Hematopoietic multipotent progenitor cell (in vitro differentiated cells): ENCODE data around the gene MAN2A2. TPM values are rescaled to one million over a fixed set of nuclear protein-coding genes. Genes with fewer than 3 reads are reported as not detected.
A peak's percentile ranks its signal among the peaks of the same experiment; 100 is the strongest.
"Not testable (repeated sequence)": the region's sequence is repeated elsewhere in the genome, so short reads cannot be mapped to it uniquely, and the experiment has no call there.

Source experiments
- DNase-seq, 3 donors: peaks; one replicate each; pipeline ENCODE4 v3.0.0-alpha.2; 2011 to 2015; ENCODE audit warnings: low read depth in 2 of 3, low spot score in 2 of 3
- total RNA-seq: library from RNA; depleted of rRNA; stranded (reverse); fragments of >200 nt; gene quantifications from one replicate; pipeline ENCODE4 v1.2.3, GENCODE V29; 2012

MAN2A2 gene
- total RNA-seq, 1 donor = 224 TPM

DNA sequence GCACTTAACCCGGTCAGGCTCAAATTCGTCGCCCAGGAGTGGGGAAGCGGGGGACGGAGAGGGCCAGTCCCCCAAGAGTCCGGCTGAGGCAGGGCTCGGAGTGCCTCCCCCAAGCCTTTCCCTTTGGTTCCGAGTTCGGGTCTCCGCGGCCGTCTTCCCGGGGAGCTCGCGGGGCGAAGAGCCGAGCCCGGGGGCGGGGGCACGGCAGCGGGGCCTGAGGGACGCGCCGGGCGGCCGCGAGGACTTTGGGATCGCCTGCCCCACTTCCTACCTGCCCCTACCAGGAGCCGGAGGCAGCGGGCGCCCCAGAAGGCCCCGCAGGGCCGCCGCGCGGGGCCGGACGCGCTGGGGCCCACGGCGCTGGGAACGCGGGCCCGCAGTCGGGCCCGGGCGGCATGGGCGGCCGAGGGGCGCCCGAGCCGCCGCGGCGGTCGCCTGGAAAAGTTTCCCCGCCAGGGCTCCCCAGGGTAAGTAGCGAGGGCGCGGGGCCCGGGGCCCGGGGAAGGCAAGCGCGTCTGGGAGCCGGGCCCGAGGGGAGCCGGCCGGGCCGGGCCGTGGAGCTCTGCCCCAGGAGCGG, 31.9 kb upstream of the MAN2A2 start:
- peak in 1 of 3 donors; percentile 31 for DNase-seq

DNA sequence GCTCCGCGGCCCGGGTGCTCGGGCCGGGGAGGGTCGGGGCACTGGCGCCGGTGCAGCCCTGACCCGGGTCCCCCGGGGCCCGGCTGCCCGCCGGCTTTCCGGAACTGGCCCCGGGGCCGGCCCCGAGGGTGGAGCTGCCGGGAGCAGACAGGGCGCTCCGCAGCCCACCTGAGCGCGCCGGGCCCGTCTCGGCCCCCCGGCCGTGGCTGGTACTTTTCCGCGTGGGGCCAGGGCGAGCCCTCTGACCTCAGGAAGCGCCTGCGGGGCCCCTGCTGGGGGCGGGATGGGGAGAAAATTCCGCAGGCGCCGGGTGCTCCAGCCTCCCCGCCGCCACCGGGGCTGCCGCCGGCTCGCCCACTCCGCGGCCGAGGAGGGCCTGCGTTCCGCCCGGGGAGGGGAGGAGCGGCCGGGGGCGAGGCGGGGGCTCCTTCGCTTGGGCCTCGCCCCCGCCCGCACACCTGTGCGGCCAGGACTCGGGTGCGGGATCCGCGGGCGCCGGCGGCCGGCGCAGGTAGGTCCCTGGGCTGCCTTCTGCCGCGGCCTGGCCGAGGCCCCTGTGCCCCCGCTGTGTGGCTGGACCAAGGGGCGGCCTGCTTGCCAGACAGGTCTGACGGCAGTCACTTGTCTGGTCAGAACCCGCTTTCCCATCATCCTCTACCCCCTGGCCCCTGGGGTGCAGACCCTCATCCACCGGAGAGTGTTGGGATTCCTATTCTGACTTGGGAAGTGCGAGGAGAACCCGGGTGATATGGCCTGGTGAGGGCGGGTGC, 31.2 kb upstream of the MAN2A2 start:
- no peak for DNase-seq

DNA sequence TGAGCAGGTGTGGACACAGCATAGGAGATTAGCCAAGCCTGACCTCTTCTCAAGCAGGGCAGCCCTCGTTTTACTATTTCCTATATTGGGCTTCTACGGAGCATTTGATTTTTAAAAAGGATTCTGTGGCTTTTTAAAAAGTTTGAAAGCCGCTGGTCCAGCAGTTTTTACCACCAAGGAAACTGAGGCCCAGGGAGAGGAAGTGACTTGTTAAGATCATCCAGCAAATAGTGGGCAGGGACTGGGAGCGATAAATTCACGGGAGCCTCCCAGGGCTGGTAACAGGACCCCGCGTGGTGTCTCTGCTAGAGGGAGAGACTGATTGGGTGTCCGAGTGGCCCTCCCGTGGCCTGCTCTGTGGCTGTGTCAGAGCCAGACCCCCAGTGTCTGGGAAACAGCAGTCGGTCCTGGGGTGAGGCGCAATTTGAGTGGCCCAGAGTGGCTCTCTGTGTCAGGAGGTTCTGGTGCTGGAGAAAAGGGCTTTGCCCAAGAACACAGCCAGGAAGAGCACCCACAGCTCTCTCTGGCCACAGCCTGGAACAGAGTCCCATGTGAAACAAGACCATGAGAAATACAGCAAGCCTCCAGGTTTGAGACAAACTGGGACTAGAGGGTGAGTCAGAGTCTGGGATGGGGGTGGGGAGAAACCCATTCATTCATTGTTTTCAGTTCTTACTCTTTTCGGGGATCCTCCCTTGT, 30.5 kb upstream of the MAN2A2 start:
- DNase-seq = no peak

DNA sequence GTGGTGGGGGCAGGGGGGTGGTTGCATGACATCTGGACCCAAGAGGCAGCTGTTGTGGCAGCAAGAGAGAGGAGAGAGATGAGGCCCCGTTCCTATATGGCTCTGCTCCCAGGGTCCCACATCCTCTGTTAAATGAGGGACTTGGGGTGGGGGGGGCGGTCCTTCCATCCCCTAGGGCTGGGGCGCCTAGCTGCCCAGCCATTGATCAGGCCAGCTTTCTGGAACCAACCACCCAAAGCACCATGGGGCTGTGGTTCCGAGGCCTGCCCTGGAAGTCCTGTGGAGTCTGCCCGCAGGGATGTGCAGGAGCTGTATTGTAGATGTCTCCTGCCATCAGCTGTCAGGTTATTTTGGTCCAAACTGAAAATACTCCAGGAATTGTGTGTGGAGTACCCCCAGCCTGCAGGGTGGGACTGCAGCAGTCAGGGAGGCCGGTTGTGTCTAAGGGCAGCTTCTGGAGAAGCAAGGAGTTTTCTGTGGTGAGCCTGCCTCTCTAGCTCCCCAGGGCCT, 29.6 kb upstream of the MAN2A2 start:
- no peak for DNase-seq

DNA sequence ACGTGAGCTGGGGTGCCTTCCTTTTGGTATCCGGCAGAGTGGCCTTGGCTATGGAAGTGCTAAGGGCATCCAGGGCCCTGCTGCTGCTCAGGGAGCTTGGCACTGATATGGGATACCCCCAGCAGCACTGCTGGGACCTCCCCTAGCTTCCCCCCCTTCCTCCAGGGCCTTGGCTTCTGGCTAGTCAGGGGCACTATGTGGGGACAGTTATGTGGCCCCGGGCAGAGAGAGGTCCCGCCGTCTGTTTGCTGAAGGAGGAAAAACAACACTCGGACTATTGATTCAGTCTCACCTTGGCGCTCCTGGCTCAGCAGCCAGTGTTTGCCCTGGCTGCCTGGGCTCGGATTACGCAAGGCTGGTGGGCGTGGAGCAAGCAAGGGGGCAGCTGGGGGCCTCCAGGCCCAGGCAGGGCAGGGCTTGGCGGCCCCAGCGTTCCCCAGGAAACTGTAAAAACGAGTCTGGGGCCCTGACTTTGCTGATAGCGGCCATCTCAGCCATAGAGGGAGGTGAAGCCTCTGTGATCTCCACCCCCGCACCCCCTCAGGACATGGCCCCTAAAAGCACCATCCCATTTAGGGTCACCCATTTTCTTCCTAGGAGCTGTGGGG, 29.0 kb upstream of the MAN2A2 start:
- peak in 1 of 3 donors; percentile 20 for DNase-seq

DNA sequence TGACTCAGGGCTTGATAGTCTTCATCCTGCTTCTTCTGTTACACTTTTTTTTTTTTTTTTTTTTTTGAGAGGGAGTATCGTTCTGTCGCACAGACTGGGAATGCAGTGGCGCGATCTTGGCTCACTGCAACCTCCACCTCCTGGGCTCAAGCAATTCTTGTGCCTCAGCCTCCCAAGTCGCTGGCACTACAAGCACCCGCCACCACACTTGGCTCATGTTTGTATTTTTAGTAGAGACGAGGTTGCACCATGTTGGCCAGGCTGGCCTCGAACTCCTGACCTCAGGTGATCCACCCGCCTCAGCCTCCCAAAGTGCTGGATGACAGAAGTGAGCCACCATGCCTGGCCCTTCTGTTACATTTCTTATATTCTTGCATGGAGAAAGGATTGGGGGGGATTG, 28.1 kb upstream of the MAN2A2 start:
- not testable (repeated sequence) for DNase-seq

DNA sequence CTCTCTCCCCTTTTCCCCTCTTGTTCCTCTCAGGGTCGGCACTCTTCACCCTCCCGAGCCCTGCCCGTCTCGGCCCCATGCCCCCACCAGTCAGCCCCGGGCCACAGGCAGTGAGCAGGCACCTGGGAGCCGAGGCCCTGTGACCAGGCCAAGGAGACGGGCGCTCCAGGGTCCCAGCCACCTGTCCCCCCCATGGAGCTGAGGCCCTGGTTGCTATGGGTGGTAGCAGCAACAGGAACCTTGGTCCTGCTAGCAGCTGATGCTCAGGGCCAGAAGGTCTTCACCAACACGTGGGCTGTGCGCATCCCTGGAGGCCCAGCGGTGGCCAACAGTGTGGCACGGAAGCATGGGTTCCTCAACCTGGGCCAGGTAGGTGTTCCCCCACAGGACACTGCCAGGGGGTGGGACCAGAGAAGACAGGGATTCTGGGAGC, 27.5 kb upstream of the MAN2A2 start:
- DNase-seq = no peak

DNA sequence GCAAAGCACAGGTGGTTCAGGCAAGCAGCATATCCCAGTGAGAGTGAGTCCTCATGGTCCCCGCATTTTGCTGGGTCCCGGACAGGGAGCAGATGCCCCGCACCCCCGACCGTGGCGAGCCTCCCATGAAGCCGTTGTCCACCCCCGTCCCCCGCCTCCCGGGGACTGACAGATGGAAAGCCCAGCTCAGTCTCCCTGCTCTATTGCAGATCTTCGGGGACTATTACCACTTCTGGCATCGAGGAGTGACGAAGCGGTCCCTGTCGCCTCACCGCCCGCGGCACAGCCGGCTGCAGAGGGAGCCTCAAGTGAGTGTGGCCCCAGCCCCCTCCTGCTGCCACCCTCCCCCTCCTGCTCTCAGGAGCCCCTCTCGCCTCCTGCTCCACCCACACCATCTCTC, 27.1 kb upstream of the MAN2A2 start:
- DNase-seq = no peak

DNA sequence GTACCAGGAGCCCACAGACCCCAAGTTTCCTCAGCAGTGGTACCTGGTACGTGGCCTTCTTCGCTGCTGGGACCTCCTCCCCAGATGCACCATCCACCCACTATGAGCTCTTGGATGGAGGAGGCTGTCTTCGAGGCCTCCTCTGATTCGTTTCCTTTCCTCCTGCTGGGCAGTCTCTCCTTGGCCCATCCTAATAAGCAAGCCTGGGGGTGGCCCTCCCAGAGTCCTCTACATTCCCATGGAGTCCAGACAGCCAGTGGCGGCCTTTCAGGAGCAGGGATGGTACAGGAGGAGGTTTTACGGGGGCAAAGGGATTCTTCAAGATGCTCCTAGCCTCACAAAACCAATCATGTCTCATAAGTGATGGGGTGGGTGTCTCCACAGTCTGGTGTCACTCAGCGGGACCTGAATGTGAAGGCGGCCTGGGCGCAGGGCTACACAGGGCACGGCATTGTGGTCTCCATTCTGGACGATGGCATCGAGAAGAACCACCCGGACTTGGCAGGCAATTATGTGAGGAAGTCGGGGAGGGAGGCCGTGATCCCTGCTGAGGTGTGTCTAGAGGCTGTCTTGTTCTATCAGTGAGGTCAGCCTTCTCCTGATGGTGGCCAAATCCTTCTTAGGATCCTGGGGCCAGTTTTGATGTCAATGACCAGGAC, 26.5 kb upstream of the MAN2A2 start:
- DNase-seq = no peak

DNA sequence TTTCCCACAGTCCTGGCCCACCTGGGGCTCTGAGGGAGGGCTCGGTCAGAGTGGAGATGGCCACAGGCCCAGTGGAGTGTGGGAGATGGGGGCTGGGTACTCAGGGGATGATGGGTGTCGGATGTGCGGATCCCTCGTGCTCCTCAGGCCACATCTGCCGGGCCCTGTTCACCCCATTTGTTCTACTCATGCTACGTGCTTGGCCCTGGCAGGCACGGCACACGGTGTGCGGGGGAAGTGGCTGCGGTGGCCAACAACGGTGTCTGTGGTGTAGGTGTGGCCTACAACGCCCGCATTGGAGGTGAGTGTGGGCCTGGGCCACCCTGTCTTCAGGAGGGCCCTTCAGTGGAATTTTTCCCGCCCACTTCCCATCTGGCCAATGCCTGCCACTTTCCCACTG, 25.8 kb upstream of the MAN2A2 start:
- no peak for DNase-seq

DNA sequence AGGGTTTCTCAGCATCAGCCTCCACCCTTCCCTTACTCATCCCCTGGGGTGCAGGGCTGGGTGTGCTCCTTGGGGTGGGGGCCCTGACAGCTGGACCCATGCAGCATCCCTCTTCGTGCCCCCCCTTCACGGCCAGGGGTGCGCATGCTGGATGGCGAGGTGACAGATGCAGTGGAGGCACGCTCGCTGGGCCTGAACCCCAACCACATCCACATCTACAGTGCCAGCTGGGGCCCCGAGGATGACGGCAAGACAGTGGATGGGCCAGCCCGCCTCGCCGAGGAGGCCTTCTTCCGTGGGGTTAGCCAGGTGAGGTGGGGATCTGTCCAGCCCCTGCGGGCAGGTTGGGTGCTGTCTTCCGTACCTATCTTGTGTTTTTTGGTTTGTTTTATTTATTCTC, 25.1 kb upstream of the MAN2A2 start:
- no peak for DNase-seq

DNA sequence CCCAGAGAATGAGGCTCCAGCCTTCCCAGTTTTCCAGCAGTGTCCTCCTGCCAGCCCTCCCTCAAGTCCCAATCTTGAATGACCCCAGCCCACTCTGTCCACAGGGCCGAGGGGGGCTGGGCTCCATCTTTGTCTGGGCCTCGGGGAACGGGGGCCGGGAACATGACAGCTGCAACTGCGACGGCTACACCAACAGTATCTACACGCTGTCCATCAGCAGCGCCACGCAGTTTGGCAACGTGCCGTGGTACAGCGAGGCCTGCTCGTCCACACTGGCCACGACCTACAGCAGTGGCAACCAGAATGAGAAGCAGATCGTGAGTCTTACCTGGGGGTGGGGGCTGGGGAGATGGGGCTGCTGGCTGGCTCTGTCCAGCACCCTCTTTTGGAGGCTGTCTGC, 24.4 kb upstream of the MAN2A2 start:
- DNase-seq = no peak

DNA sequence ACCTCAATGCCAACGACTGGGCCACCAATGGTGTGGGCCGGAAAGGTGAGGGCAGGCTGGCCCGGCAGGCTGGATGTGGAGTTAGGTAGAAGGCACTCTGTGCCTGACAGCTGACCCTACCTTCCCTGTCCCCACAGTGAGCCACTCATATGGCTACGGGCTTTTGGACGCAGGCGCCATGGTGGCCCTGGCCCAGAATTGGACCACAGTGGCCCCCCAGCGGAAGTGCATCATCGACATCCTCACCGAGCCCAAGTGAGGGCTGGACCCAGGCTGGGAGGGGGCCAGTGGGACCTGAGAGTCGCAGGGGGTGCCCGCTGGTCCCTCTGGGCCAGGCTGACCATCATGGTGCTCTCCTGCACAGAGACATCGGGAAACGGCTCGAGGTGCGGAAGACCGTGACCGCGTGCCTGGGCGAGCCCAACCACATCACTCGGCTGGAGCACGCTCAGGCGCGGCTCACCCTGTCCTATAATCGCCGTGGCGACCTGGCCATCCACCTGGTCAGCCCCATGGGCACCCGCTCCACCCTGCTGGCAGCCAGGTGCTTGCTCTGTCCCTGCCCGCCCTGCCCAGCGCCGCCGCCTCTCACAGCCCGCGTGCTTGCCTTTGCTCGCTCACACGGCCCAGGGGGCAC, 23.3 kb upstream of the MAN2A2 start:
- DNase-seq = no peak

DNA sequence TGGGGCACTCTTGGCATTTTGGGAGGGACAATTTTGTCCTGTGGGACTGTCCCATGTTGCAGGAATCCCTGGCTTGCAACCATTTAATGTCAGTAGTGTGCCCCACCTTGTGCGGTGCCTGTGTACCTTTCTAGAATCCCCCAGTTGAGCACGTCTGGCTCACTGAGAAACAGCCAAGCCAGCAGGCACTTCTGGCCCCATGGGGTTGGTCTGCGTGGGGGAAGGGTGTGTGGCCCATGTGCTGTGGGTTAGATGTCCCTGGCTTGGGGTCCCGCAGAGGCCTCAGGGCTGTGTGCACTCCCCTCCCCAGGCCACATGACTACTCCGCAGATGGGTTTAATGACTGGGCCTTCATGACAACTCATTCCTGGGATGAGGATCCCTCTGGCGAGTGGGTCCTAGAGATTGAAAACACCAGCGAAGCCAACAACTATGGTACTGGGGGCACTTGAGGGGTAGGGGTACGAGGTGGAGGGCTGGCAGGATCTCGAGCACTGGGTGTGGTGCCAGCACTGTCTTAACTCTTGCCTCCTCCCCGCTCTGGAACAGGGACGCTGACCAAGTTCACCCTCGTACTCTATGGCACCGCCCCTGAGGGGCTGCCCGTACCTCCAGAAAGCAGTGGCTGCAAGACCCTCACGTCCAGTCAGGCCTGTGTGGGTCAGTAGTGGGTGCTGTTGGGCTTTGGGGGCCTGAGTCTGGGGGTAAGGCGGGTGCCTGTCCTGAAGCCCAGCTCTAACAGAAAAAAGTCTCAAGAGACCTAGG, 22.5 kb upstream of the MAN2A2 start:
- no peak for DNase-seq

DNA sequence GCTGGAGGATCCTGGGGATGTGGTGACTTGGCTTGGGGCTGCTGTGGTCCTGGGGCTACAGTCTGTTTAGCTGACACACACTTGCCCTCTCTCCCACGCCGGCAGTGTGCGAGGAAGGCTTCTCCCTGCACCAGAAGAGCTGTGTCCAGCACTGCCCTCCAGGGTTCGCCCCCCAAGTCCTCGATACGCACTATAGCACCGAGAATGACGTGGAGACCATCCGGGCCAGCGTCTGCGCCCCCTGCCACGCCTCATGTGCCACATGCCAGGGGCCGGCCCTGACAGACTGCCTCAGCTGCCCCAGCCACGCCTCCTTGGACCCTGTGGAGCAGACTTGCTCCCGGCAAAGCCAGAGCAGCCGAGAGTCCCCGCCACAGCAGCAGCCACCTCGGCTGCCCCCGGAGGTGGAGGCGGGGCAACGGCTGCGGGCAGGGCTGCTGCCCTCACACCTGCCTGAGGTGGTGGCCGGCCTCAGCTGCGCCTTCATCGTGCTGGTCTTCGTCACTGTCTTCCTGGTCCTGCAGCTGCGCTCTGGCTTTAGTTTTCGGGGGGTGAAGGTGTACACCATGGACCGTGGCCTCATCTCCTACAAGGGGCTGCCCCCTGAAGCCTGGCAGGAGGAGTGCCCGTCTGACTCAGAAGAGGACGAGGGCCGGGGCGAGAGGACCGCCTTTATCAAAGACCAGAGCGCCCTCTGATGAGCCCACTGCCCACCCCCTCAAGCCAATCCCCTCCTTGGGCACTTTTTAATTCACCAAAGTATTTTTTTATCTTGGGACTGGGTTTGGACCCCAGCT, 21.7 kb upstream of the MAN2A2 start:
- DNase-seq = no peak

DNA sequence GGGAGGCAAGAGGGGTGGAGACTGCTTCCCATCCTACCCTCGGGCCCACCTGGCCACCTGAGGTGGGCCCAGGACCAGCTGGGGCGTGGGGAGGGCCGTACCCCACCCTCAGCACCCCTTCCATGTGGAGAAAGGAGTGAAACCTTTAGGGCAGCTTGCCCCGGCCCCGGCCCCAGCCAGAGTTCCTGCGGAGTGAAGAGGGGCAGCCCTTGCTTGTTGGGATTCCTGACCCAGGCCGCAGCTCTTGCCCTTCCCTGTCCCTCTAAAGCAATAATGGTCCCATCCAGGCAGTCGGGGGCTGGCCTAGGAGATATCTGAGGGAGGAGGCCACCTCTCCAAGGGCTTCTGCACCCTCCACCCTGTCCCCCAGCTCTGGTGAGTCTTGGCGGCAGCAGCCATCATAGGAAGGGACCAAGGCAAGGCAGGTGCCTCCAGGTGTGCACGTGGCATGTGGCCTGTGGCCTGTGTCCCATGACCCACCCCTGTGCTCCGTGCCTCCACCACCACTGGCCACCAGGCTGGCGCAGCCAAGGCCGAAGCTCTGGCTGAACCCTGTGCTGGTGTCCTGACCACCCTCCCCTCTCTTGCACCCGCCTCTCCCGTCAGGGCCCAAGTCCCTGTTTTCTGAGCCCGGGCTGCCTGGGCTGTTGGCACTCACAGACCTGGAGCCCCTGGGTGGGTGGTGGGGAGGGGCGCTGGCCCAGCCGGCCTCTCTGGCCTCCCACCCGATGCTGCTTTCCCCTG, 21.0 kb upstream of the MAN2A2 start:
- DNase-seq = no peak

DNA sequence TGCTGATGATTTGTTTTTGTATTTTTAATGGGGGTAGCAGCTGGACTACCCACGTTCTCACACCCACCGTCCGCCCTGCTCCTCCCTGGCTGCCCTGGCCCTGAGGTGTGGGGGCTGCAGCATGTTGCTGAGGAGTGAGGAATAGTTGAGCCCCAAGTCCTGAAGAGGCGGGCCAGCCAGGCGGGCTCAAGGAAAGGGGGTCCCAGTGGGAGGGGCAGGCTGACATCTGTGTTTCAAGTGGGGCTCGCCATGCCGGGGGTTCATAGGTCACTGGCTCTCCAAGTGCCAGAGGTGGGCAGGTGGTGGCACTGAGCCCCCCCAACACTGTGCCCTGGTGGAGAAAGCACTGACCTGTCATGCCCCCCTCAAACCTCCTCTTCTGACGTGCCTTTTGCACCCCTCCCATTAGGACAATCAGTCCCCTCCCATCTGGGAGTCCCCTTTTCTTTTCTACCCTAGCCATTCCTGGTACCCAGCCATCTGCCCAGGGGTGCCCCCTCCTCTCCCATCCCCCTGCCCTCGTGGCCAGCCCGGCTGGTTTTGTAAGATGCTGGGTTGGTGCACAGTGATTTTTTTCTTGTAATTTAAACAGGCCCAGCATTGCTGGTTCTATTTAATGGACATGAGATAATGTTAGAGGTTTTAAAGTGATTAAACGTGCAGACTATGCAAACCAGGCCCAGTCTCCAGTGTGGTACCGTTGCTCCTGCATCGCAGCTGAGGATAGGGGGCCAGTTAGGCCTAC, 20.1 kb upstream of the MAN2A2 start:
- DNase-seq = no peak
